NCI-H446 (cell line): Measurements from ENCODE around the gene SLC25A45.
"Not testable (repeated sequence)": the region's sequence is repeated elsewhere in the genome, so short reads cannot be mapped to it uniquely, and the experiment has no call there.

ENCODE experiments used
- DNase-seq, 2 experiments: peaks; one replicate each; lab custom pipeline; 2025; lab: John Stamatoyannopoulos, UW

Gene SLC25A45

GRCh38 chr11:65362966-65363365, 19.5 kb downstream of the SLC25A45 start:
- no peak for DNase-seq

DNA sequence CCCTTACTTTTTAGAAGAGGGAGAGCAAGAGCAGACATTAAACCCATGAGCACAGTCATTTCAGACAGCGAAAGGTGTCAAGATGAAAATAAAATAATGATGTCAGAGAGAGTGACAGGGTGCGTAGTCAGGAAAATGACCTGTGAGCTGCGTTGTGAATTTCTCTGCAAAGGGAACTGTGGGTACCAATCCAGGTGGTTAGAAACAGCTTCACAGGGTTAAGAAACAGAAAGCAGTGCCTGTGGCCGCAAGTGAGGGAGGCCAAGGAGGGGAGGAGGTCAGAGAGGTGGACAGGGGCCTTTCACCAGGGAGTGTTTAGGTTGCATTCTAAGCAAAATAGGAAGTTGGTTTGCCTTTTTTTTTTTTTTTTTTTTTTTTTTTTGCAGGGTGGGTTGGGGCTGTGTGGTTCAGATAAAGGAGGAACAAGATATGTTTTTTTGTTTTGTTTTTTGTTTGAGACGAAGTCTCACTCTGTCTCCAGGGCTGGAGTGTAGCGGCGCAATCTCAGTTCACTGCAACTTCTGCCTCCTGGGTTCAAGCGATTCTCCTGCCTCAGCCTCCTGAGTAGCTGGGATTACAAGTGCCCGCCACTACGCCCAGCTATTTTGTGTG, 20.0 kb downstream of the SLC25A45 start:
- no peak for DNase-seq

- no peak for DNase-seq
Observed at GRCh38 chr11:65357856-65358356, 24.5 kb downstream of the SLC25A45 start.

DNA sequence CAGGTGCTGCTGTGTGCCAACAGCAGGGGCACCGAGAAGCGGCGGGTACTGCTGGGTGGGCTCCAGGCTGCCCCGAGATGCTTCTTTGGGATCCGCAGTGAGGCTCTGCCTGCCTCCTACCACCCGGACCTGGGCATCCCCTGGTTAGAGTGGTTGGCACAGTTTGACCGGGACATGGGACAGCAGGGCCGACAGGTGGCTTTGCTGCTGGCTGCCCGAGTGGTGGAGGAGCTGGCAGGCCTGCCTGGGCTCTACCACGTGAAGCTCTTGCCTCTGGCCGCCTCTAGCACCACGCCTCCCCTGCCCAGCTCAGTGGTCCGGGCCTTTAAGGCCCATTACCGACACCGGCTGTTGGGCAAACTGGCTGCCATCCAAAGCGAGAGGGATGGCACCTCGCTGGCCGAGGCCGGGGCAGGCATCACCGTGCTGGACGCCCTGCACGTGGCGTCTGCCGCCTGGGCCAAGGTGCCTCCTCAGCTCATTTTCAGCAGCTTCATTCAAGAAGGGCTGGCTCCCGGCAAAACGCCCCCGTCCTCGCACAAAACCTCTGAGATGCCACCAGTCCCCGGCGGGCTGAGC, 26.0 kb downstream of the SLC25A45 start:
- no peak for DNase-seq

DNA sequence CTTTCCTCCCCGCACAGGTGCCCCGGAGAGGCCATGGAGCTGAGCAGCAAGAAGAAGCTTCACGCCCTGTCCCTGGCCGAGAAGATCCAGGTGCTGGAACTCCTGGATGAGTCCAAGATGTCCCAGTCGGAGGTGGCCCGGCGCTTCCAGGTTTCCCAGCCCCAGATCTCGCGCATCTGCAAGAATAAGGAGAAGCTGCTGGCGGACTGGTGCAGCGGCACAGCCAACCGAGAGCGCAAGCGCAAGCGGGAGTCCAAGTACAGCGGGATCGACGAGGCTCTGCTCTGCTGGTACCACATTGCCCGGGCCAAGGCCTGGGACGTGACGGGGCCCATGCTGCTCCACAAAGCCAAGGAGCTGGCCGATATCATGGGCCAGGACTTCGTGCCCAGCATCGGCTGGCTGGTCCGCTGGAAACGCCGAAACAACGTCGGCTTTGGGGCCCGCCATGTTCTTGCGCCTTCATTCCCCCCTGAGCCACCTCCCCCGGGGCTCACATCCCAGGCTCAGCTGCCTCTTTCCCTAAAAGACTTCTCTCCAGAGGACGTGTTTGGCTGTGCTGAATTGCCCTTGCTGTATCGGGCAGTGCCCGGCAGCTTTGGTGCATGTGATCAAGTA, 26.6 kb downstream of the SLC25A45 start:
- no peak for DNase-seq

- DNase-seq: no peak
Observed at GRCh38 chr11:65355013-65355775, 27.3 kb downstream of the SLC25A45 start.

- DNase-seq: peak; percentile 95 to 98
Observed at GRCh38 chr11:65354265-65355012, 28.0 kb downstream of the SLC25A45 start, which contains the start of gene TIGD3. TIGD3 (plus strand) TSS chr11:65354751; CDS start chr11:65355809, 1,058 bp downstream.

GRCh38 chr11:65353900-65354264, 28.6 kb downstream of the SLC25A45 start:
- no peak for DNase-seq

- no peak for DNase-seq
Observed at GRCh38 chr11:65353376-65353775, 29.1 kb downstream of the SLC25A45 start.

DNA sequence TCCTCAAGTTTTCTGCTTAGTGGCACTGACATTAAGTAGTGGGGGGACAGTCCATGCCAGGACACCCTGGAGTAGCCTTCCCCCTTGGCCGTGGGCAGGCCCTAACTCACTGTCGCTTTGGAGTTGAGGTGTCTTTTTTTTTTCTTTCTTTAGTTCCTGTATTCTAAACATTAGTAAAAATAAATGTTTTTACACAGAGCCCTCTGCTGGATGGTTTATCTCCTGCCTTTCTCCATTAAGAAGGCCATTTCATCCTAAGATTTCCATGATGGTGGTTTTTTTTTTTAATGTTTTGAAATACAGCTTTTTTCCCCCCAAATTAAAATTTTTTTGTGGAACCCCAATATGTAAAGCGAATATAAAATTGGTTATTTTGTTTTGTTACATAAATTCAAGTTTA, 29.7 kb downstream of the SLC25A45 start:
- peak in 1 of 2 experiments; percentile 7 for DNase-seq

DNA sequence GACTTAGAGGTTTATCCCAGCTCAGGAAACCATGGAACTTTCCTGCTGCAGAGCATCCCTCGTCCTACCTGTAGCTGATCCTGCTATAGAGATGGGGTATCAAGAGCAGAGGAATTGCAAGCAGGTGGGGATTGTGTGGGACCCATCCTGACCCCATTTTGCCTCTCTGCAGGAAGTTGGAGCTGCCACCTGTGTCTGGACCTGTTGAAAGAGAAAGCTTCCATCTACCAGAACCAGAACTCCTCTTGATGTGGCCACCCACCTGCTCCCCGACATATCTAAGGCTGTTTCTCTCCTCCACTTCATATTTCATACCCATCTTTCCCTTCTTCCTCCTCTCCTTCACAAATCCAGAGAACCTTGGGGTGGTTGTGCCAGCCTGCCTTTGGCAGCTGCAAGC, 30.9 kb downstream of the SLC25A45 start:
- no peak for DNase-seq

DNA sequence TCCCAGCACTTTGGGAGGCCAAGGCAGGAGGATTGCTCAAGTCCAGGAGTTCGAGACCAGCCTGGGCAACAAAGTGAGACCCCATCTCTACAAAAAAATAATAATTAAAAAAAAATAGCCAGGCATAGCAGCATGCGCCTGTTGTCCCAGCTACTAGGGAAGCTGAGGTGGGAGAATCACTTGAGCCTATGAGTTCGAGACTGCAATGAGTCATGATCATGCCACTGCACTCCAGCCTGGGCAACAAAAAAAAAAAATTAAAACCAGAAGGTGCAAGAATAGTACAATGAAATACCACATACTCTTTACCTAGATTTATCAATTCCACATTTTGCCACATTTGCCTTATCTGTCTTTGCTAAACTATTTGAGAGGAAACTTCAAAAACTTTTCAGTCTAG, 40.6 kb downstream of the SLC25A45 start:
- DNase-seq: no peak

DNA sequence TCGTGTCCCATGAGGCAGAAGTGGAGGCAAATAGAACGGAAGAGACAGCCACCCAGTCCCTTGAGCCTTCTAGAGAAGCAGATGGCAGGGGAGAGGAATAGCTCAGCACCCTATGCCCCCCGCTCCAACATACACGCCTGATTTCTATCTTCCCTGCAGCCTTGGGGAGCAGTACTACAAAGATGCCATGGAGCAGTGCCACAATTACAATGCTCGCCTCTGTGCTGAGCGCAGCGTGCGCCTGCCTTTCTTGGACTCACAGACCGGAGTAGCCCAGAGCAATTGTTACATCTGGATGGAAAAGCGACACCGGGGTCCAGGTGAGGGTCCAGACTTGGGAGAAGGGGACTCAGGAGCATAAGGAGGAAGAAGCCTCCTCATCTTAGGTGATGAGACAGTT, 42.2 kb downstream of the SLC25A45 start:
- DNase-seq: no peak

DNA sequence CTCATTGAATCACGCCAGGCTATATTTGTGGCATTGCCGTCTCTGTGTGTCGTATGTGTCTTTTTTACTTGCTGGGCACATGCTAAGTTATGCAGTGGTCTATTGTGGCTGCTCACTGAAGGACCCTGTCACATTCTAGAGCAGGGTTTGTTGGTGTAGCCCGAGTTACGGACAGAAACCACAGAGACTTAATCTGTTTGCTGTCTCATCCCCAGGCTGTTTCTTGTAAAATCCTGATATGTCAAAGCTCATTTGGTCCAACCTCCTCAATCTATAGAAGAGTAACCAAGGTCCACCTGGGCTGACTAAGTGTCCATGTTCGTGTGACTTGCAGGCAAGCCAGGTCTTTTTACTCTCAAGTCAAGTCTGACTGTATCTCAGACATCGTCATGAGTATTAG, 43.8 kb downstream of the SLC25A45 start:
- DNase-seq: no peak

- DNase-seq: no peak
Observed at GRCh38 chr11:65334696-65335295, 47.6 kb downstream of the SLC25A45 start.

GRCh38 chr11:65332591-65332990, 49.9 kb downstream of the SLC25A45 start:
- not testable (repeated sequence) for DNase-seq

DNA sequence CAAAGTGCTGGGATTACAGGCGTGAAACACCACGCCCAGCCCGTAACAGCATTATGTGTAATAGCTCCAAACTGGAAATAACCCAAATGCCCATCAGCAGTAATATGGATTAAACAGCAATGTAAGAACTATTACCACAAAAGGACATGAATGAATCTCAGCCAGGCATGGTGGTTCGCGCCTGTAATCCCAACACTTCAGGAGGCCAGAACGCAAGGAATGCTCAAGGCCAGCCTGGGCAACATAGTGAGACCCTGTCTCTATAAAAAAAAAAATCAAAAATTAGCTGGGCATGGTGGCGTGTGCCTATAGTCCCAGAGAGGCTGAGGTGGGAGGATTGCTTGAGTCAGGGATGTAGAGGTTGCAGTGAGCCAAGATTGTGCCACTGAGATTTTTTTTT, 51.9 kb downstream of the SLC25A45 start:
- DNase-seq: no peak

DNA sequence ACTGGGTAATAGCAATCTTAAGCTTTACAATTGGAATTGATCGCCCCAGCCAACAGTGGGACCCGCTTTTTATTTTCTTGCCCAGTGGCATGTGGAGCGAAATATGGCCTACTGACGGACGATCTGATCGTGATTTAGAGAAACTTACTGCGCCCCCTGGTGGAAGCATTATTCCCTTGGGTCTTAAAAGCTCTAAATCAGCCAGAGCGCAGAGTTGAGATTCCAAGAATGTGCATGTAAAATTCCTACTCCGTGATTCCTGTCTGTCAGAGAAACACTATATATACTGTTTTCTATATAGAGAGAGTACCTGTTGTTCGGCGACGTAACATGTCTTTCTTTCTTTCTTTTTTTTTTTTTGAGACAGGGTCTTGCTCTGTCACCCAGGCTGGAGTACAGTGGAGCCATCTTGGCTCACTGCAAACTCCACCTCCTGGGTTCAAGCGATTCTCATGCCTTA, 52.5 kb downstream of the SLC25A45 start:
- peak; percentile 89 to 93 for DNase-seq

GRCh38 chr11:65329478-65329877, 53.0 kb downstream of the SLC25A45 start:
- DNase-seq: no peak

DNA sequence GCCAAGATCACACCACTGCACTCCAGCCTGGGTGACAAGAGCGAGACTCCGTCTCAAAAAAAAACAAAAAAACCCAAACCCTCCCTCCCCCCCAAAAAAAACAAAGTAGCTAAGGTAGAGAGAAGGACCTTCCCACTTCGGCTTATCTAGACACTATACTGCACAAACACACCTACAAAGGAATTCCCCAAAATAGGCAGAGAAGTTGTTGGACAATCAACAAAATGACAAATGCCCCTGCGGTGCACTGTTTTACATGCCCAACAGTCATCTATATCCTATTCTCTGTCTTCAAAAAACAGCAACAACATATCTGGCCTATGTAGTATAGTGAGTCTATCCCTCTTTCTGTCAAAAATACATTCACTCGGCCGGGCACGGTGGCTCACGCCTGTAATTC, 55.4 kb downstream of the SLC25A45 start:
- DNase-seq: no peak

DNA sequence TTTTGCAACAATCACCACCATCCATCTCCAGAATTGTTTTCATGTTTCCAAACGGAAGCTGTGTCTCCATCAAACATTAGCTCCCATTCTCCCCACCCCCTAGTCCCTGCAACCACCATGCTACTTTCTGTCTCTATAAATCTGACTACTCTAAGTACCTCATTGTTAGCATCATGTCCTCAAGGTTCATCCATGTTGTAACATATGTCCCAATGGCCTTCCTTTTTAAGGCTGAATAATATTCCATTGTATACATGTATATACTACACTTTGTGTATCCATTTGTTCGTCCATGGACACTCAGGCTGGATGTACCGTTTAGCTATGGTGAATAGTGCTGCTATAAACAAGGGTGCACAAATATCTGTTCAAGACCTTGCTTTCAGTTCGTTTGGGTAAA, 57.0 kb downstream of the SLC25A45 start:
- no peak for DNase-seq
